Measurements from ENCODE around the gene HABP2.

- no peak for TF ChIP-seq POLR2A (IDR thresholded peaks at IDR 0.05; ENCODE audit: low read depth, low read length)
- TF ChIP-seq POLR2AphosphoS5 (IDR thresholded peaks at IDR 0.05; ENCODE audit: low read depth, low read length): no peak
- no peak for TF ChIP-seq TAF1 (IDR thresholded peaks at IDR 0.05; ENCODE audit: borderline replicate concordance, low read depth, low read length)
Observed at GRCh38 chr10:113518816-113519591, 33.8 kb upstream of the HABP2 start.
